Peyer's patch (tissue), 4 donors: ENCODE data around the gene STK39.

Source experiments
- CTCF ChIP-seq, 6 experiments: fragments of 450-650 bp in 4 of 6; fragments of 200-600 bp in 2 of 6; sonication (generic) in 1 of 6; IDR thresholded peaks; one replicate each; pipeline ENCODE4 v1.5.1; 2017 to 2019; ENCODE audit warnings: antibody characterized with exemption in 6 of 6, mild to moderate bottlenecking in 3 of 6, moderate library complexity in 1 of 6
- POLR2A ChIP-seq, 2 donors: fragments of 450-650 bp; IDR thresholded peaks; one replicate each; pipeline ENCODE4 v1.5.1; 2017; ENCODE audit warnings: antibody characterized with exemption in 2 of 2, mild to moderate bottlenecking in 2 of 2, moderate library complexity in 2 of 2

- TF ChIP-seq POLR2A (IDR thresholded peaks at IDR 0.05) (no peak), CTCF (IDR thresholded peaks at IDR 0.05) (no peak)
Observed at GRCh38 chr2:167946441-167946841, 301.0 kb downstream of the STK39 start.
